Stimulated activated naive B cell treated with anti-CD40 and anti-IgM and Interleukin-4, amounts not matched to agents 10 μg/mL and 1 μg/mL and 100 μg/mL, for 72 hours (primary cell): ENCODE data around the gene CCND3.

ENCODE experiments used
- ATAC-seq, 2 donors: fragments of 150-1000 bp; cut with Tn5 transposase; replicated peaks; 2 replicates each; pipeline ENCODE4 v1.10.0; 2021; ENCODE audit warnings: moderate library complexity in 1 of 2
- DNase-seq: peaks from one replicate; pipeline ENCODE4 v3.0.0; 2021
- H3K27ac Mint-ChIP-seq: one replicate; pipeline ENCODE4 v1.8.0; 2022; ENCODE audit warnings: mild to moderate bottlenecking, mixed read lengths
- H3K27me3 Mint-ChIP-seq, 2 donors: one replicate each; pipeline ENCODE4 v1.8.0; 2022; ENCODE audit warnings: mixed read lengths in 2 of 2
- H3K36me3 Mint-ChIP-seq, 2 donors: one replicate each; pipeline ENCODE4 v1.8.0; 2022; ENCODE audit warnings: mixed read lengths in 2 of 2, mild to moderate bottlenecking in 1 of 2
- H3K4me1 Mint-ChIP-seq, 2 donors: one replicate each; pipeline ENCODE4 v1.8.0; 2022; ENCODE audit warnings: mixed read lengths in 2 of 2, mild to moderate bottlenecking in 1 of 2
- H3K4me3 Mint-ChIP-seq, 2 donors: one replicate each; pipeline ENCODE4 v1.8.0; 2022; ENCODE audit warnings: mild to moderate bottlenecking in 2 of 2, mixed read lengths in 2 of 2, moderate library complexity in 1 of 2
- H3K9me3 Mint-ChIP-seq, 2 donors: one replicate each; pipeline ENCODE4 v1.8.0; 2022; ENCODE audit warnings: mixed read lengths in 2 of 2, mild to moderate bottlenecking in 1 of 2

The CCND3 gene

DNA sequence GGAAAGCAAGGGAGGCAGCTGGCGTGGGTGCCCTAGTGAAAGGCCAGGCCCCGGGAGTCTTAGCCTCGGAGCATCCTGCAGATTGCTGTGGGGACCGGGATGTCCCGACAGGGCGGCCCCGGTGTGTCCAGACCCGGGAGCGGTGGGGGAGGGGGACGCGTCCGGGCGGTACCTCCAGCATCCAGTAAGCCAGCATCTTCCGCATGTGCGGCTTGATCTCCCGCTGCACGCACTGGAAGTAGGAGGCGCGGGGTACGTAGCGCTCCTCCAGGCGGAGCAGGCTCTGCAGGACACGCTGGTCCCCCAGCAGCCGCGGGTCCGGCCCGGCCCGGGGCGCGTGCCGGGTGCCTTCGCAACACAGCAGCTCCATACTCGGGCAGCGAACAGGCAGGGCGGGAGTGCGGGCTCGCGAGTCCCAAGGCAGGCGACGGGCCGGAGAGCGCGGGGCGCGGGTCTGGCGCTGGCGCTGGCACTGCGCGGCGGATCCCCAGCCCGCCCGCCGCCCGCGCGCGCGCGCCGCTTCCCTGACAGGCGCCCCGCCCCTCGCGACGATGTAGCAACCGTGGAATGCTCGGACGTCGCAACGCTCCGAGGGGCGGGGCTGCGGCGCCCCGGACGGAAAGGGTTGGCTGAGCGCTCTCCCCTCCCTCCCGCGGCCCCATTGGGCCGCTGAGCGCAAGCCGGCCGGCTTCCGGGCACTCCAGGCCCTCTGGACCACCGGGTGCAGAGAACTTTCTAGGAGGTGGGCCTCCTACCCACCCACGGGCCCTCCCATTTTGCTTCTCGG is at the start of gene CCND3:
Gene CCND3, minus strand, starts transcription at position 529 of the 787 bp plus-strand sequence. Its CDS starts 159 bp downstream, at position 370.
- Mint-ChIP-seq H3K27ac (peak within 1 kb of the TSS; percentile 90), H3K36me3 (peaks cover 24 to 30% of the 10 kb centered on the region in 2 donors)

GRCh38 chr6:41986339-41986738 is 44.7 kb upstream of the CCND3 start:
- peaks cover 17 to 59% of the 10 kb centered on the region in 2 donors for H3K4me1 Mint-ChIP-seq

More for the DNA sequence above, at the start of gene CCND3:
- no peaks in the 10 kb centered on the region for H3K27me3 Mint-ChIP-seq
- no peaks in the 10 kb centered on the region for H3K9me3 Mint-ChIP-seq
- ATAC-seq (peak; percentile 92 to 94), DNase-seq (peak; percentile 83)
- H3K4me1 Mint-ChIP-seq = peaks cover 33 to 53% of the 10 kb centered on the region in 2 donors
- peak within 1 kb of the TSS; percentile 94 to 98 for H3K4me3 Mint-ChIP-seq

DNA sequence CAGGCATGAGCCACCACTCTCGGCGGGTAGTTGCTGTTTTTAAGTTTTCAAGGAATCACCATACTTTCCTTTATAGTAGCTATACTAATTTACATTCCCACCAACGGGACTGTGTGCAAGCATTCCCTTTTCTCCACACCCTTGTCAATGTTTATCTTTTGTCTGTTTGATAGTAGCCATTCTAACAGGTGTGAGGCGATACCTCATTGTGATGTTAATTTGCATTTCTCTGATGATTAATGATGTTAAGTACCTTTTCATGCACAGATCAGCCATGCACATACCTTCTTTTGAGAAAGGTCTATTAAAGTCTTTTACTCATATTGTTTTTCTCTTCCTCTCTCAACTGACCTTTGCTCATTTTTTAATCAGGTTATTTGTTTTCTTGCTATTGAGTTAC is 43.0 kb upstream of the CCND3 start:
- no peaks in the 10 kb centered on the region for H3K27me3 Mint-ChIP-seq
- peaks cover 0 to 1% of the 10 kb centered on the region in 2 donors for H3K36me3 Mint-ChIP-seq
- peaks cover 19 to 61% of the 10 kb centered on the region in 2 donors for H3K4me1 Mint-ChIP-seq
- ATAC-seq = peak; percentile 60 to 64
- no peaks in the 10 kb centered on the region for H3K9me3 Mint-ChIP-seq
- peak overlapping the region; percentile 51 for H3K27ac Mint-ChIP-seq
- no peak for DNase-seq
- H3K4me3 Mint-ChIP-seq = no peak overlapping the region

More at GRCh38 chr6:41986339-41986738, 44.7 kb upstream of the CCND3 start:
- H3K36me3 Mint-ChIP-seq = peaks cover 0 to 1% of the 10 kb centered on the region in 2 donors
- H3K27me3 Mint-ChIP-seq = no peaks in the 10 kb centered on the region
- ATAC-seq = no peak
- H3K4me3 Mint-ChIP-seq = no peak overlapping the region
- no peak for DNase-seq
- H3K9me3 Mint-ChIP-seq = no peaks in the 10 kb centered on the region
- H3K27ac Mint-ChIP-seq = no peak overlapping the region

- H3K4me1 Mint-ChIP-seq = peaks cover 44 to 83% of the 10 kb centered on the region in 2 donors
- H3K9me3 Mint-ChIP-seq = no peaks in the 10 kb centered on the region
- no peaks in the 10 kb centered on the region for H3K27me3 Mint-ChIP-seq
- peak overlapping the region; percentile 48 to 53 for H3K4me3 Mint-ChIP-seq
- peak; percentile 60 for DNase-seq
- H3K27ac Mint-ChIP-seq = peak overlapping the region; percentile 94
- H3K36me3 Mint-ChIP-seq = no peaks in the 10 kb centered on the region
- peak; percentile 92 to 93 for ATAC-seq
These were observed 35.3 kb upstream of the CCND3 start for GRCh38 chr6:41976794-41977484.

GRCh38 chr6:41975276-41975675 is 33.7 kb upstream of the CCND3 start:
- no peaks in the 10 kb centered on the region for H3K27me3 Mint-ChIP-seq
- H3K9me3 Mint-ChIP-seq = no peaks in the 10 kb centered on the region
- peaks cover 49 to 85% of the 10 kb centered on the region in 2 donors for H3K4me1 Mint-ChIP-seq
- peak overlapping the region; percentile 94 for H3K27ac Mint-ChIP-seq
- DNase-seq (no peak), ATAC-seq (no peak)
- H3K36me3 Mint-ChIP-seq = no peaks in the 10 kb centered on the region
- peak overlapping the region in 1 of 2 donors; percentile 45 for H3K4me3 Mint-ChIP-seq

DNA sequence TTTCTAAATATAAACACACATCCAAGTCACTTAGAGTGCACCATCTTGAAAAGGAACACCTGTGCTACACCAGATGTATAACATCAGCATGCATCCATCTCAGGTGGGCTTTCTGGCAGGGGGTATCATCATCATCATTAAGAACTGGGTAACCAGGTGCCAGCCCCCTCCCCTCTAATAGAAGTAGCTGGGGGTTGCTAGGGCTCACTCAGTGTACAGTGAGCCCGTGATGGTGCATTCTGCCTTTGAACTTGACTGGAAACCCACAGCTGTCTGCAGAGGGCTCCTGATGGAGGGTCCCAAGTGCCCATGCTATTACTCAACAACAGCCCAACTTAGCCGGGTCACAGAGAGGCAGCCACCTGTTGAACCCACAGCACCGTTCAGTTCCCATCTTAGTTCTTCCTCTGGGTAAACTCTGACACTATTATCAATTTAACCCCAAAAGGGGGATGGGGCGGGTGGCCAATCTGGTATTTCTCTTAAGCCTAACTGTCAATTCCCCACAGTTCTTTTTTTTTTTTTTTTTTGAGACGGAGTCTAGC is 32.7 kb upstream of the CCND3 start:
- peak overlapping the region; percentile 94 for H3K27ac Mint-ChIP-seq
- DNase-seq (no peak), ATAC-seq (peak in 1 of 2 donors; percentile 5)
- peaks cover 46 to 79% of the 10 kb centered on the region in 2 donors for H3K4me1 Mint-ChIP-seq
- no peaks in the 10 kb centered on the region for H3K9me3 Mint-ChIP-seq
- H3K36me3 Mint-ChIP-seq = no peaks in the 10 kb centered on the region
- H3K4me3 Mint-ChIP-seq = peak overlapping the region; percentile 29 to 44
- no peaks in the 10 kb centered on the region for H3K27me3 Mint-ChIP-seq

GRCh38 chr6:41972826-41973225 is 31.2 kb upstream of the CCND3 start:
- H3K4me1 Mint-ChIP-seq = peaks cover 46 to 71% of the 10 kb centered on the region in 2 donors
- no peaks in the 10 kb centered on the region for H3K9me3 Mint-ChIP-seq
- H3K4me3 Mint-ChIP-seq = no peak overlapping the region
- no peaks in the 10 kb centered on the region for H3K27me3 Mint-ChIP-seq
- no peak overlapping the region for H3K27ac Mint-ChIP-seq
- ATAC-seq (no peak), DNase-seq (no peak)
- no peaks in the 10 kb centered on the region for H3K36me3 Mint-ChIP-seq

- peak overlapping the region; percentile 89 for H3K27ac Mint-ChIP-seq
- H3K9me3 Mint-ChIP-seq = no peaks in the 10 kb centered on the region
- H3K27me3 Mint-ChIP-seq = no peaks in the 10 kb centered on the region
- no peak for DNase-seq
- peak; percentile 65 to 68 for ATAC-seq
- peaks cover 34 to 58% of the 10 kb centered on the region in 2 donors for H3K4me1 Mint-ChIP-seq
- no peaks in the 10 kb centered on the region for H3K36me3 Mint-ChIP-seq
- peak overlapping the region in 1 of 2 donors; percentile 53 for H3K4me3 Mint-ChIP-seq
These were observed 28.8 kb upstream of the CCND3 start for GRCh38 chr6:41970436-41970846.

- Mint-ChIP-seq H3K4me1 (peaks cover 35 to 56% of the 10 kb centered on the region in 2 donors), H3K4me3 (no peak overlapping the region), H3K9me3 (no peaks in the 10 kb centered on the region), H3K27me3 (no peaks in the 10 kb centered on the region), H3K36me3 (peaks cover 0 to 4% of the 10 kb centered on the region in 2 donors), H3K27ac (peak overlapping the region; percentile 7)
- DNase-seq (no peak), ATAC-seq (no peak)
These were observed 26.0 kb upstream of the CCND3 start for GRCh38 chr6:41967312-41968287.

DNA sequence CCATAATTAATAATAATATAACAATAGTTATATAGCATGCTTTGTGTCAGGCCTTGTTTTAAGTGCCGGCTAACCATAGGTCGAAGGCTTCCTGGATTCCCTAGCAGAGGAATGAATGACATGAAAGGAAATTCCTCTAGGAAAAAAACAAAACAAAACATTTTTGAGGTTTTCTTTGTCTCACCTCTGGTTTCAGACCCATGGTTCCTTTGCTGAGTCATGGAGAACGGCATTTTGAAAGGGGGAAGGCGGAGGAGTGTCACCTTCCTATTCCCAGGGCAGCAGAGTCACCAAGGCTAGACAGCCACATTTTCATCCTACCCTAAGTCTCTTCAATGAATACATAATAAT is 25.3 kb upstream of the CCND3 start:
- H3K9me3 Mint-ChIP-seq = no peaks in the 10 kb centered on the region
- H3K36me3 Mint-ChIP-seq = peaks cover 0 to 5% of the 10 kb centered on the region in 2 donors
- no peak for ATAC-seq
- H3K4me1 Mint-ChIP-seq = peaks cover 31 to 52% of the 10 kb centered on the region in 2 donors
- H3K4me3 Mint-ChIP-seq = no peak overlapping the region
- no peak overlapping the region for H3K27ac Mint-ChIP-seq
- no peak for DNase-seq
- H3K27me3 Mint-ChIP-seq = no peaks in the 10 kb centered on the region

DNA sequence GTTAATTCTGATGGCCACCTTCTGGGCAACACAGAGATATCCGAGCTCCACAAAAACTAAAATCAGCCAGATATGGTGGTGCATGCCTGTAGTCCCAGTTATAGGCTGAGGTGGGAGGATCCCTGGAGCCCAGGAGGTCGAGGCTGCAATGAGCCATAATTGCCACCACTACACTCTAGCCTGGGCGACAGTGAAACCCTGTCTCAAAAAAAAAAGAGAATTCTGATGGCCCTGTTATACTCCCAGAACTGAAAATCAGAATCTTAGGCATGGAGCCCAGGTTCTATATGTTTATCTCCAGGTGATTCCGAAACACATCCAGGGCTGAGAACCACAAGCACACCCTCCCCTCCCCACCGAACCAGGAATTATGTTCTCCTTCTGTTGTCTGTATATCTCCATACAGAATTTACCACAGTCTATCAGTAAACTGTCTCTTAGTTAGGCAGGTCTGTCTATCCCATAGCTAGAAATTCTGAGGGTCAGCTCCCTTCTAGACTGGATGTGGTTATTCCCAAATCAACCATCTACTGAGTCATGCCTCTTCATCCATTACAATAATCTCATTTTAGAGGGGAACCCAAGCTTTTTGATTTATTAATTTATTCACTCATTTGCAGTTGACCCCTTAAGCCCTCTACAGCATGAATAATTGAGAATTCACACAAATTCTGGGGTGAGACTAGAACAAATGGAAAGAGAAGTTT is 24.8 kb upstream of the CCND3 start:
- ATAC-seq (no peak), DNase-seq (no peak)
- H3K27ac Mint-ChIP-seq = no peak overlapping the region
- H3K27me3 Mint-ChIP-seq = no peaks in the 10 kb centered on the region
- H3K4me1 Mint-ChIP-seq = peaks cover 37 to 56% of the 10 kb centered on the region in 2 donors
- peaks cover 4 to 10% of the 10 kb centered on the region in 2 donors for H3K36me3 Mint-ChIP-seq
- H3K4me3 Mint-ChIP-seq = no peak overlapping the region
- peaks cover 0 to 5% of the 10 kb centered on the region in 2 donors for H3K9me3 Mint-ChIP-seq

DNA sequence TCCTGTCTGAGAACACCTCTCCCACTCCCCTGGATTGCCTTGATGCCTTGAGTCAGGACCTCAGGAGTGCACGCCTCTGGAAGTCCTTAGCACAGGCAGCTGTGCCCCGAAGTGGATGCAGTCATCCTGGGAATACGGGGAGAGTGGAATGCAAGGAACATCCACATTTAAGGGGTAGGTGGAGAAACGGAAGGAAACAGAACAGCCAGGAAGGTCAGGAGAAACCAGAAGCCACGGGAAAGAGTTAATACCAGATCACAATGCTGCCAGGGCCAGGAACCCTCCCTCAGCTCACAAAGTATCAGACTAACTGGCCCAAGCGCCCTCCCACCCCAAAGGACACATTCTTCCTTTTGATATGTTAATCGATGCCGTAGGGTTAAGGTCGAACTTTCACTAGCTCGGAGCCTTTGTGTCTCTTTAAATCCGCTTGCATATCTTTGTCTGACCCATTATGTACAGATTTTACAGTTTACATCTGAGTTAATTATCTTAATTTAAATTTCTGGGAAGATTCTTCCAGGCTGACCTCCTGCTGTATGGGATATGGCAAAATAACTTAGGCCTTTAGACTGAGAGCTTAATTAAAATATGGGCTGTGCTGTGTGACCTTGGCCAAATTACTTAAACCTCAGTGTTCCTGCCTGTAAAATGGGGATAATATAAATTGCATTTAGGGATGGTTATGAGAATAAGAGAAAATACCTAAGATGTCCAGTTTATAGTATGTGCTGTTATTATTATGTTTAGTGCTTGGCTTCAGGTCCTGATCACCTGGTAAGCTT is 24.0 kb upstream of the CCND3 start:
- peaks cover 4 to 10% of the 10 kb centered on the region in 2 donors for H3K36me3 Mint-ChIP-seq
- no peaks in the 10 kb centered on the region for H3K27me3 Mint-ChIP-seq
- no peak overlapping the region for H3K27ac Mint-ChIP-seq
- ATAC-seq = no peak
- no peak overlapping the region for H3K4me3 Mint-ChIP-seq
- peaks cover 0 to 5% of the 10 kb centered on the region in 2 donors for H3K9me3 Mint-ChIP-seq
- peaks cover 32 to 57% of the 10 kb centered on the region in 2 donors for H3K4me1 Mint-ChIP-seq
- DNase-seq = no peak
